H1 (cell line): Measurements from ENCODE around the gene GAS7. TPM values are rescaled to one million over a fixed set of nuclear protein-coding genes. Genes with fewer than 3 reads are reported as not detected.

Experiments used
- CTCF ChIA-PET: fragments of 300-600 bp; sonication (Branson Sonifier 250); formaldehyde crosslinking; loops from one replicate; lab custom pipeline; 2021; ENCODE audit not compliant: partially characterized antibody; lab: Charles Lee
- POLR2A ChIA-PET: fragments of 300-600 bp; sonication (Branson Sonifier 250); formaldehyde crosslinking; loops from one replicate; lab custom pipeline; 2021; ENCODE audit warnings: inconsistent platforms; ENCODE audit not compliant: partially characterized antibody; lab: Charles Lee
- DNase-seq, 2 experiments: peaks; one replicate each; pipeline versions ENCODE4 v3.0.0 to v3.0.0-alpha.2; 2010 to 2022; ENCODE audit warnings: low spot score in 2 of 2, low read depth in 1 of 2, mixed read lengths in 1 of 2
- FAIRE-seq: peaks from 2 replicates; lab custom pipeline; 2011; peaks lifted over from hg19 to GRCh38; lab: Jason Lieb, UNC
- H2AFZ ChIP-seq: 2 replicates; pipeline ENCODE4 v1.8.1; 2012; ENCODE audit warnings: low read length, inconsistent platforms
- H2AK5ac ChIP-seq: 2 replicates; pipeline ENCODE4 v1.6.1; 2013; ENCODE audit warnings: low read depth, low read length
- H2BK120ac ChIP-seq: replicated peaks from 2 replicates; pipeline ENCODE3; 2013; ENCODE audit warnings: low read depth, low read length, inconsistent platforms
- H2BK12ac ChIP-seq: 2 replicates; pipeline ENCODE4 v1.6.1; 2013; ENCODE audit warnings: low read depth, low read length
- H2BK15ac ChIP-seq: 2 replicates; pipeline ENCODE4 v1.6.1; 2013; ENCODE audit warnings: low read length
- H2BK20ac ChIP-seq: 2 replicates; pipeline ENCODE4 v1.6.1; 2013; ENCODE audit warnings: low read length
- H2BK5ac ChIP-seq: 2 replicates; pipeline ENCODE4 v1.6.1; 2013; ENCODE audit warnings: low read depth, low read length
- H3K14ac ChIP-seq: 2 replicates; pipeline ENCODE4 v1.6.1; 2013; ENCODE audit warnings: inconsistent platforms; ENCODE audit not compliant: insufficient read length
- H3K18ac ChIP-seq: 2 replicates; pipeline ENCODE4 v1.6.1; 2013; ENCODE audit warnings: low read length; ENCODE audit errors: extremely low read depth
- H3K23ac ChIP-seq: 2 replicates; pipeline ENCODE4 v1.6.1; 2013; ENCODE audit warnings: inconsistent platforms; ENCODE audit not compliant: insufficient read length
- H3K23me2 ChIP-seq: 2 replicates; pipeline ENCODE4 v1.6.1; 2013; ENCODE audit warnings: low read depth, low read length
- H3K27ac ChIP-seq: 2 replicates; pipeline ENCODE4 v1.6.1; 2011; ENCODE audit warnings: low read depth, low read length, inconsistent platforms
- H3K27me3 ChIP-seq, 4 experiments: replicated peaks in 1 of 4; 1 replicate in 1 of 4; 2 replicates in 3 of 4; pipeline versions ENCODE4 v1.6.1 to v1.8.1; 2011 to 2013; ENCODE audit warnings: low read length in 3 of 4, mild to moderate bottlenecking in 3 of 4, inconsistent platforms in 2 of 4, mixed read lengths in 2 of 4, moderate library complexity in 1 of 4; ENCODE audit not compliant: control insufficient read depth in 3 of 4, insufficient read depth in 3 of 4; ENCODE audit errors: extremely low read depth in 1 of 4
- H3K36me3 ChIP-seq, 4 experiments: 2 replicates each; pipeline versions ENCODE4 v1.6.1 to v1.8.1; 2011 to 2013; ENCODE audit warnings: mild to moderate bottlenecking in 4 of 4, low read length in 3 of 4, moderate library complexity in 2 of 4, control low read depth in 1 of 4, inconsistent platforms in 1 of 4; ENCODE audit not compliant: insufficient read depth in 4 of 4, control insufficient read depth in 2 of 4
- H3K4ac ChIP-seq: replicated peaks from 2 replicates; pipeline ENCODE3; 2013; ENCODE audit warnings: low read length, low read depth, mixed read lengths, inconsistent platforms; ENCODE audit not compliant: insufficient read length
- H3K4me1 ChIP-seq, 4 experiments: replicated peaks in 1 of 4; 1 replicate in 1 of 4; 2 replicates in 3 of 4; pipeline versions ENCODE4 v1.6.1 to v1.8.1; 2011 to 2013; ENCODE audit warnings: low read length in 3 of 4, inconsistent platforms in 2 of 4, mixed read lengths in 1 of 4; ENCODE audit not compliant: insufficient read depth in 4 of 4, control insufficient read depth in 3 of 4
- H3K4me2 ChIP-seq, 2 experiments: 2 replicates each; pipeline versions ENCODE4 v1.6.1 to v1.8.1; 2011 to 2013; ENCODE audit warnings: low read depth in 2 of 2, low read length in 2 of 2, control low read depth in 1 of 2, inconsistent platforms in 1 of 2, mild to moderate bottlenecking in 1 of 2; ENCODE audit not compliant: insufficient read depth in 1 of 2
- H3K4me3 ChIP-seq, 4 experiments: fragments of 200-600, 300-600 bp in 1 of 4; sonication (generic), shearing (Covaris generic), sonication (Bioruptor Twin) in 1 of 4; 2 replicates each; pipeline versions ENCODE4 v1.5.1 to v1.8.1; 2011 to 2016; ENCODE audit warnings: low read length in 4 of 4, low read depth in 3 of 4, control low read depth in 2 of 4, inconsistent platforms in 2 of 4, mild to moderate bottlenecking in 2 of 4, mixed read lengths in 1 of 4, moderate library complexity in 1 of 4; ENCODE audit not compliant: insufficient read depth in 2 of 4; ENCODE audit errors: extremely low read depth in 1 of 4
- H3K56ac ChIP-seq: replicated peaks from 2 replicates; pipeline ENCODE3; 2013; ENCODE audit warnings: low read depth, mild to moderate bottlenecking, mixed read lengths, low read length, inconsistent platforms; ENCODE audit not compliant: insufficient read length
- H3K79me1 ChIP-seq: 2 replicates; pipeline ENCODE4 v1.6.1; 2013; ENCODE audit warnings: low read depth, low read length, control low read depth
- H3K79me2 ChIP-seq, 2 experiments: 2 replicates each; pipeline versions ENCODE4 v1.6.1 to v1.8.1; 2012 to 2013; ENCODE audit warnings: low read length in 2 of 2, mild to moderate bottlenecking in 2 of 2, inconsistent platforms in 1 of 2; ENCODE audit not compliant: insufficient read depth in 2 of 2, control insufficient read depth in 1 of 2
- H3K9ac ChIP-seq, 4 experiments: replicated peaks in 1 of 4; 1 replicate in 1 of 4; 2 replicates in 3 of 4; pipeline versions ENCODE4 v1.6.1 to v1.8.1; 2011 to 2013; ENCODE audit warnings: low read depth in 3 of 4, low read length in 3 of 4, control low read depth in 2 of 4, mild to moderate bottlenecking in 2 of 4, moderate library complexity in 2 of 4, inconsistent platforms in 1 of 4; ENCODE audit errors: extremely low read depth in 1 of 4
- H3K9me3 ChIP-seq, 2 experiments: 2 replicates each; pipeline versions ENCODE4 v1.6.1 to v1.8.1; 2012 to 2013; ENCODE audit warnings: mild to moderate bottlenecking in 2 of 2, moderate library complexity in 2 of 2, control low read depth in 1 of 2, inconsistent platforms in 1 of 2, low read depth in 1 of 2, low read length in 1 of 2, mixed read lengths in 1 of 2; ENCODE audit not compliant: insufficient read depth in 2 of 2
- H4K20me1 ChIP-seq, 2 experiments: replicated peaks in 1 of 2; 2 replicates each; pipeline versions ENCODE3 to v1.8.1; 2011 to 2013; ENCODE audit warnings: inconsistent platforms in 2 of 2, low read length in 2 of 2, mild to moderate bottlenecking in 1 of 2; ENCODE audit not compliant: insufficient read depth in 2 of 2, control insufficient read depth in 1 of 2
- H4K5ac ChIP-seq: 2 replicates; pipeline ENCODE4 v1.6.1; 2013; ENCODE audit warnings: low read length, low read depth, mixed read lengths, inconsistent platforms; ENCODE audit not compliant: insufficient read length
- H4K8ac ChIP-seq: 2 replicates; pipeline ENCODE4 v1.8.0; 2013; ENCODE audit warnings: mild to moderate bottlenecking, moderate library complexity, low read length, inconsistent platforms; ENCODE audit not compliant: insufficient read depth; ENCODE audit errors: extremely low read depth
- H4K91ac ChIP-seq: replicated peaks from 2 replicates; pipeline ENCODE3; 2013; ENCODE audit warnings: low read length, mixed read lengths, inconsistent platforms; ENCODE audit not compliant: insufficient read length
- ASH2L ChIP-seq: fragments of 200-600, 300-600 bp; sonication (generic); IDR thresholded peaks from one replicate; pipeline ENCODE4 v1.7.1; 2017; ENCODE audit warnings: low read length
- BCL11A ChIP-seq, 2 experiments: IDR thresholded peaks; one replicate each; pipeline ENCODE4 v1.6.1; 2011; ENCODE audit warnings: low read depth in 2 of 2, low read length in 2 of 2, mild to moderate bottlenecking in 2 of 2
- BRCA1 ChIP-seq: IDR thresholded peaks from 2 replicates; pipeline ENCODE4 v1.6.1; 2012; ENCODE audit warnings: low read depth, low read length, improper control_type of control experiment
- CBX5 ChIP-seq: fragments of 300-800, 300-1000 bp; sonication (generic); IDR thresholded peaks from 2 replicates; pipeline ENCODE4 v1.7.1; 2016; ENCODE audit warnings: antibody characterized with exemption, low read length, low read depth
- FOSL1 ChIP-seq: IDR thresholded peaks from 2 replicates; pipeline ENCODE4 v1.6.1; 2011; ENCODE audit warnings: mild to moderate bottlenecking, low read depth, low read length, moderate library complexity; ENCODE audit not compliant: insufficient read depth
- HDAC2 ChIP-seq, 2 experiments: fragments of 300-600 bp in 1 of 2; sonication (generic) in 1 of 2; IDR thresholded peaks; 2 replicates each; pipeline ENCODE4 v1.6.1; 2011 to 2012; ENCODE audit warnings: low read depth in 2 of 2, low read length in 2 of 2, mild to moderate bottlenecking in 2 of 2, moderate library complexity in 2 of 2, borderline replicate concordance in 1 of 2, inconsistent platforms in 1 of 2
- HDAC6 ChIP-seq: IDR thresholded peaks from one replicate; pipeline ENCODE4 v1.7.1; 2012; ENCODE audit warnings: low read depth, mild to moderate bottlenecking, inconsistent platforms, low read length, moderate library complexity
- MAFK ChIP-seq: IDR thresholded peaks from 2 replicates; pipeline ENCODE4 v1.6.1; 2012; ENCODE audit warnings: low read depth, mild to moderate bottlenecking, improper control_type of control experiment, low read length
- RFX5 ChIP-seq: IDR thresholded peaks from 2 replicates; pipeline ENCODE4 v1.6.1; 2011; ENCODE audit warnings: low read depth, low read length, improper control_type of control experiment, borderline replicate concordance
- SIRT6 ChIP-seq: IDR thresholded peaks from one replicate; pipeline ENCODE4 v1.7.1; 2012; ENCODE audit warnings: low read length, inconsistent platforms
- WGBS, 2 experiments: shearing (Covaris generic) in 1 of 2; methylation state at CpG; one replicate each; pipeline versions ENCODE4 v1.1.6 to v1.1.7; 2013 to 2015; ENCODE audit warnings: low lambda C conversion rate in 2 of 2, mixed read lengths in 2 of 2, inconsistent platforms in 1 of 2, low coverage in 1 of 2, missing lambda C conversion rate in 1 of 2; ENCODE audit not compliant: insufficient replicate concordance in 2 of 2, insufficient coverage in 1 of 2, insufficient read length in 1 of 2; ENCODE audit errors: extremely low coverage in 1 of 2, missing lambda C conversion rate in 1 of 2; 5-methylcytosine and 5-hydroxymethylcytosine counted together
- polyA plus RNA-seq, 7 experiments: library from polyadenylated mRNA; depleted of rRNA in 3 of 7; stranded (reverse) in 5 of 7; unstranded in 2 of 7; fragments of >200 nt in 5 of 7; fragments of 200-250 nt in 2 of 7; gene quantifications; 1 replicate in 5 of 7; 2 replicates in 1 of 7; 4 replicates in 1 of 7; pipeline versions ENCODE4 v1.2.1 to v1.2.3, GENCODE V29; 2011 to 2013; ENCODE audit warnings: missing spikeins in 2 of 7, mixed read lengths in 2 of 7
- total RNA-seq: library from RNA; stranded (reverse); fragmentation: NEBNext Ultra II Directional; extraction: Animal tissue kit (Norgen Biotek cat#: 25700); gene quantifications from 2 replicates; pipeline ENCODE4 v1.2.1, GENCODE V29; 2021

Gene GAS7
- total and polyA plus RNA-seq, 2 of the 8 experiments (the other 6 are each of a cell fraction or from before 2014, with no cell fraction given): 5.0 to 14.5 TPM

GRCh38 chr17:10197362-10197720, 1.1 kb downstream of the GAS7 start:
- Histone ChIP-seq H3K14ac (no peak overlapping the region), H3K4me2 (peak overlapping the region; percentile 72 to 99), H2BK5ac (no peak overlapping the region), H3K4me3 (peak overlapping the region; percentile 55 to 91 (median 78); a peak in 6 of 8 replicates), H4K5ac (no peak overlapping the region), H3K27me3 (peaks cover 2 to 25% (median 24%) of the 10 kb centered on the region in 4 experiments), H2BK15ac (no peak overlapping the region), H3K4me1 (peaks cover 0 to 6% (median 0%) of the 10 kb centered on the region in 4 experiments; a peak in 2 of 7 replicates), H3K36me3 (0 out of 8 replicates have a peak, but pooled peaks cover 0 to 7% (median 0%) of the 10 kb centered on the region in 4 experiments), H3K23me2 (peaks cover 9% of the 10 kb centered on the region; the same call in 1 of the 2 replicates), H4K8ac (no peak overlapping the region), H3K4ac (no peak overlapping the region), H2AFZ (no peak overlapping the region), H3K9ac (no peak overlapping the region; a peak in 2 of 7 replicates), H3K23ac (no peak overlapping the region), H4K20me1 (peaks cover 2% of the 10 kb centered on the region in 2 experiments), H3K18ac (no peak overlapping the region), H3K9me3 (peaks cover 6 to 11% of the 10 kb centered on the region in 2 experiments; a peak in 2 of 4 replicates), H4K91ac (no peak overlapping the region), H3K79me2 (no peaks in the 10 kb centered on the region), H2BK120ac (no peak overlapping the region), H2AK5ac (no peak overlapping the region), H3K56ac (no peak overlapping the region), H2BK20ac (no peak overlapping the region), H3K27ac (no peak overlapping the region), H3K79me1 (peaks cover 3% of the 10 kb centered on the region; the same call in 1 of the 2 replicates), H2BK12ac (peak overlapping the region; percentile 39; the same call in 1 of the 2 replicates)
- no peak for FAIRE-seq
- POLR2A ChIA-PET: no interaction called here
- DNase-seq: no peak
- CTCF ChIA-PET: interaction anchor here (0.8 to 2.3 kb wide), 4 partner anchors 11 to 216 kb away, joined by 3 to 9 read pairs (median 4); no protein-coding TSS in a partner anchor
- WGBS, 2 experiments: 70% methylated on average over 11 of the region's 11 CpGs; no CpG with 5 or more reads in 1 of the 2 experiments
- TF ChIP-seq CBX5 (no peak), ASH2L (no peak), RFX5 (no peak), BRCA1 (no peak), FOSL1 (no peak), HDAC6 (no peak), BCL11A (IDR thresholded peaks at IDR 0.05; ENCODE audit: low read depth in 2 of 2, low read length in 2 of 2) (no peak), SIRT6 (no peak), MAFK (no peak), HDAC2 (IDR thresholded peaks at IDR 0.05; ENCODE audit: borderline replicate concordance in 1 of 2, low read depth in 2 of 2, low read length in 2 of 2) (no peak)
